ENCODE results near the gene OAS1. TPM values are rescaled to one million over a fixed set of nuclear protein-coding genes. Genes with fewer than 3 reads are reported as not detected.
"Not testable (repeated sequence)": the region's sequence is repeated elsewhere in the genome, so short reads cannot be mapped to it uniquely, and the experiment has no call there.

Gene OAS1
- total RNA-seq, 1 donor from 2014 or later, result 151 TPM

- intact Hi-C loops (cut with micrococcal nuclease), result loop anchor here (1.0 to 10.0 kb wide), 7 partner anchors 8 to 886 kb away; partner anchors contain the start of genes ERP29, OAS3, PTPN11 and SLC8B1
These were observed 6.2 kb upstream of the OAS1 start for GRCh38 chr12:112900298-112901145.

- intact Hi-C loops (cut with micrococcal nuclease), result loop anchor here (10.0 kb wide), 3 partner anchors 434 to 886 kb away; partner anchors contain the start of genes ERP29, PTPN11, SLC8B1 and TMEM116
These were observed 5.5 kb upstream of the OAS1 start for GRCh38 chr12:112901271-112901670.

- intact Hi-C loops (cut with micrococcal nuclease), result loop anchor here (10.0 kb wide), 3 partner anchors 430 to 890 kb away; partner anchors contain the start of genes ERP29, PTPN11, SLC8B1 and TMEM116
These were observed 2.2 kb upstream of the OAS1 start for GRCh38 chr12:112904571-112904970.

DNA sequence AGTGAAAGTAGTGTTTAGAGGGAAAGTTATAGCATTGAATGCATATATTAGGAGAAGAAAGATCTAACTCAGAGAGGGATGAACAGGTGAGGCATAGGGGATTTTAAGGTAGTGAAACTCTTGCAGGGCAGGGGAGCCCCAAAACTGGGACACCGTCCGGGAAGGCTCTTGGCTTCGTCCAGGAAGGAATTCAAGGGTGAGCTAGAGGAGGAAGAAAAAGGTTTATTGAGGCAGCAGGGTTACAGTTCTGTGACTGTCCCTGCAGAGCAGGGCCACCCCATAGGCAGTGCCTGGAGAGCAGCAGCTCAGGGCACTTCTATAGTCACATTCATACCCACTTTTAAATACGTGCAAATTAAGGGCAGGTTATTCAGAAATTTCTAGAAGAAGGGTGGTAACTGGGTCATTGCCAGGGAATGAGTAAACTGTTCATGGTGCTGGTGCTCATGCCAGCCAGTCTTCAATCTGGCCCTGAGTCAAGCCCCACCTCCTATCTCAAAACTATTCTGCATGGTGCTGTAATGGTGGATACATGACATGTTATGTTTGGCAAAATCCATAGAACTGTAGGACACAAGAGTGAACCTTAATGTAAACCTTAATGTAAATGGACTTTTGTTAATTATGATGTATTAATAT is 1.2 kb upstream of the OAS1 start:
- intact Hi-C loops (cut with micrococcal nuclease), result loop anchor here (1.0 to 10.0 kb wide), 7 partner anchors 33 to 891 kb away; partner anchors contain the start of genes DDX54, ERP29, OAS2 and OAS3

DNA sequence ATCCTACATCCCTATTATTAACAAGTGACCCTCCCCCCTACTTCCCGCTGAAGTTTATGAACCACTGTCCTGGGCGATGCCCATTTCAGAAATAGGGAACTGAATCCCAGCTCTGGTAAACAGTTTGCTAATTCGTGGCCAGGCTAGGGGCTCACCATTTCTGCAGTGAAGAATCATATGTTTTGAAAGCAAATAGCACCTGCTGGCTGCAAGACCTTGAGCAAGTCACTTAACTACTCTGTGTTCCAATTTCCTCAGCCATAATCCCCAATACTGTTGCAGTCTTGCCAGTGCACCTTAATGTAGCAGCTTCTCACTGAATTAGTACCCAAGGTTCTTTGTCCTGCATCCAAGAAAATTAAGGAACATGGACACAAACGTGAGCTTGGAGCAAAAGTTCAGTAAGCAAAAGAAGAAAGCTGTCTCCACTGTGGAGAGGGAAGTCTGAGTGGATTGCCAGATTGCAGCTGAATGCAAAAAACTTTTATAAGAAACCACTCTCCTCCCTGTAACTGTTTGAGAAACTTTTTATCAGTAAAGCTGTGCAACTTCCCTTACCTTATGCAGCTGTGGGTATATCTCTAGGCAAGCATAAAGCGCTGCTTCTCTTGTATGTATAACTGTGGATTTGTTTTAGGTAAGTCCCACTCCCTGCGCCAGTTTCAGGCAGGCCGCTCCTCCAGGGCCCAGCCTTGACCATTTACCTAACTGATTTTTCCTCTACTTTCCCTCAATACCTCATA is 824 bp downstream of the OAS1 start:
- intact Hi-C loops (cut with micrococcal nuclease), result loop anchor here (1.0 to 10.0 kb wide), 6 partner anchors 7 to 893 kb away; partner anchors contain the start of genes DDX54, ERP29, PTPN11 and RITA1

- intact Hi-C loops (cut with micrococcal nuclease), result loop anchor here (1.0 to 10.0 kb wide), 4 partner anchors 8 to 894 kb away; partner anchors contain the start of genes ERP29, PTPN11, SLC8B1 and TMEM116
These were observed 1.8 kb downstream of the OAS1 start for GRCh38 chr12:112908548-112908947.

GRCh38 chr12:112909693-112910092 is 2.9 kb downstream of the OAS1 start:
- intact Hi-C loops (cut with micrococcal nuclease), result loop anchor here (10.0 kb wide), 3 partner anchors 425 to 895 kb away; partner anchors contain the start of genes ERP29, PTPN11, SLC8B1 and TMEM116

GRCh38 chr12:112913038-112913688 is 6.4 kb downstream of the OAS1 start:
- intact Hi-C loops (cut with micrococcal nuclease), result no loop called here

GRCh38 chr12:112913888-112914287 is 7.1 kb downstream of the OAS1 start:
- intact Hi-C loops (cut with micrococcal nuclease), result not testable (repeated sequence)

- intact Hi-C loops (cut with micrococcal nuclease), result no loop called here
These were observed 9.5 kb downstream of the OAS1 start for GRCh38 chr12:112916270-112916669.

GRCh38 chr12:112919121-112919520 is 12.4 kb downstream of the OAS1 start:
- intact Hi-C loops (cut with micrococcal nuclease), result no loop called here

DNA sequence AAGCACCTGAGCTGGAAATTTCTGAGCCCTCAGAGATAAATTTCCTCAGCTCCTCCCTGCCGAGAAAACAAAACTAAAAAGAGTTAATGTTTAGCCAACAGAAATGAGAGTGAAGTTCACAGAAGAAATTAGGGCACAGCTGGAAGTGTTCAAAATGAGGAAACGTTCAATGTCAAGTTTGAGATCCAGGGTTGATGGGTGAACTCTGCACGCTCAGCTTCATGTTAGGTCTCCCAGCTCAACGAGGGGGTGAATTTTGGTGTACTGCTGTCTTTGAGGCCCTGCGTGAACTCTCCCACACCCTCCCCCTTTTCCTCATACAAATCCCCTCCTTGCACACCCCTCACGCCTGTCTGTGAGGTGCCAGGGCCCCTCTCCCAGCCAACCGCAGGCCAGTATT is 18.2 kb downstream of the OAS1 start:
- intact Hi-C loops (cut with micrococcal nuclease), result no loop called here

DNA sequence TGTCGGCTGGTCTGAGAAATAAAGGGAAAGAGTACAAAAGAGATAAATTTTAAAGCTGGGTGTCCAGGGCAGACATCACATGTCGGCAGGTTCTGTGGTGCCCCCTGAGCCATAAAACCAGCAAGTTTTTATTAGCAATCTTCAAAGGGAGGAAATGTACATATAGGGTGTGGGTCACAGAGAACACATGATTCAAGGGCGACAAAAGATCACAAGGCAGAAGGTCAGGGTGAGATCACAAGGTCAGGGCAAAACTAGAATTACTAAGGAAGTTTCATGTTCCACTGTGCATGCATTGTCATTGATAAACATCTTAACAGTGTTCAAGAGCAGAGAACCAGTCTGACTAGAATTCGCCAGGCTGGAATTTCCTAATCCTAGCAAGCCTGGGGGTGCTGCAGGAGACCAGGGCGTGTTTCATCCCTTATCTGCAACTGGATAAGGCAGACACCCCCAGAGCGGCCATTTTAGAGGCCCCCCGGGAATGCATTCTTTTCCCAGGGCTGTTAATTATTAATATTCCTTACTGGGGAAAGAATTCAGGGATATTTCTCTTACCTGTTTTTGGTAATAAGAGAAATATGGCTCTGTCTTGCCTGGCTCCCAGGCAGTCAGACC is 19.8 kb downstream of the OAS1 start:
- intact Hi-C loops (cut with micrococcal nuclease), result not testable (repeated sequence)

DNA sequence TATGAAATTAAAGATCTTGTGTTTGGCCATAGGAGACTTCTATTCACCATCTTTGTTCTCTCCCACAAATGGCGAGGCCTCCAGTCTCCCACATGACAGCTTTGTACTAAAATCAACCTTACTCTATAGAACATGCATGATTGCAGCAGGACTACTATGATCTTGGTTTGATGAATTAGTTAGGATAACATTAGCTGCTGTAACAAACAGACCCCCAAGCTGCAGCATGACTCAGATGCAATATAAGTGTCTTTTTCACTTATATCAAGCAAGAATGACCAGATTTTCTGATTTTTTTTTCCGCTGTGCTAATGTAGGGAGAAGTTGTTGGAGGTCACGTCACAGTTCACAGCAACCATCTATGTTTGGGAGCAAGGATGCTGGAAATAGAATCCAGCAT is 20.7 kb downstream of the OAS1 start:
- intact Hi-C loops (cut with micrococcal nuclease), result no loop called here

DNA sequence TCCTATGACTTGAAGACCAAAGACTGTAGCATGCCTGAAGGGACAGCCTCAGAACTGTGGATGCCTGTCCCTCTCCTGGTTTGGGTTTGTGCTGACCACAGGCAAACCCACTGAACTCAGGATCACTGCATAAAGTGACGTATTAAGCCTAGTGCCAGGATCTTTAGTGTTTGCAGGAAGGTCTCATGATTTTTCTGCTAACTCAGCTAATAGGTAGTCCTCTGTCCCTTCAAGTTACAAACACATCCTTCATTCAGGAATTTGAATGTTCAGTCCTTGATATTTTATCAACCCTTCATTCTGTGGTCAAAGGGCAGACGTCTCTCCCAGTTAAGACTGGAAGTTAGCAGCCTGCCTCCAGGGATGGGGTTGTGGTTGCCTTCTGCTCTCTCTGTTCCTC is 21.2 kb downstream of the OAS1 start:
- intact Hi-C loops (cut with micrococcal nuclease), result no loop called here

- intact Hi-C loops (cut with micrococcal nuclease), result no loop called here
These were observed 22.2 kb downstream of the OAS1 start for GRCh38 chr12:112928978-112929377.

DNA sequence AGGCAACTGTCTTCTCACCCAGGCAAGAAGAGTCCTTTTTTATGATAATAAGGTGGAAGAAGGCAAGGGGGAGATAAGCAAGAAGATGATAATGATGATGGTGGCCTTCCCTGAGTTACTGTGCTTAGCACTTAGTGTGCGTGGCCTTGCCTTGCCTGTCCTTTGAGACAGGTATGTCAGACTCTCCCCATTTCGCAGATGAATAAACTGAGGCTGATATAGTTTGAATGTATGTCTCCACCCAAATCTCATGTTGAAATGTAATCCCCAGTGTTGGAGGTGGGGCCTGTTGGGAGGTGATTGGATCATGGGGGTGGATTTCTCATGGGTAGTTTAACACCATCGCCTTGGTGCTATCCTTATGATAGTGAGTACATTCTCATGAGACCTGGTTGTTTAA is 23.0 kb downstream of the OAS1 start:
- intact Hi-C loops (cut with micrococcal nuclease), result no loop called here

GRCh38 chr12:112930350-112930749 is 23.6 kb downstream of the OAS1 start:
- intact Hi-C loops (cut with micrococcal nuclease), result no loop called here

DNA sequence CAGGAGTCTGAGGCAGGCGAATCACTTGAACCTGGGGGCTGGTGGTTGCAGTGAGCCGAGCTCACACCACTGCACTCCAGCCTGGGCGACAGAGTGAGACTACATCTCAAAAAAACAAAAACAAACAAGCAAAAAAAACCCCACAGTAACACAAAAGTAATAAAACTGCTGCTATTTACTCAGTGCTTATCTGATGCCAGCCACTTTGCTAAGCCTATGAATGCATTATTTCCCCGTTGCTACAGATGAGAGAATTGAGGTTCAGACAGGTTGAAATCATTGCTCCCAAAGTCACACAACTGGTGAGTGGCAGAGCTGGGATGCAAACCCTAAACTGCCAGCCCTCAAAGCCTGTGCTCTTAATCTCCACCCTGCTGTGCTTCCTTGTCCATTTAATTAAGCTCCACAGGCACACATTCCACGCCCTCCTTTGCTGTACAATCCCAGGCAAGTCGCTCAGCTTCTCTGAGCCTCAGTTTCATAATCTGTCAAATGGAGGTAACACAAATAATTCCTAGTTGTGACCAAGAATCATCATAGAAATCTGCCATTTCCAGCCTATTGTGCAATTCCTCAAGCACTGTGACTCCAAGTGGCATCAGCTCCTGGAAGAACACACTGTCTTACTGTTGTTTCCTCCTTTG is 25.8 kb downstream of the OAS1 start:
- intact Hi-C loops (cut with micrococcal nuclease), result no loop called here

- intact Hi-C loops (cut with micrococcal nuclease), result no loop called here
These were observed 26.4 kb downstream of the OAS1 start for GRCh38 chr12:112933129-112933505.

All from T-helper 1 cell treated with Interleukin-12 subunit alpha and Interleukin-12 subunit beta and Interleukin-4 antibody, amounts not matched to agents 30 ng/mL and 1 ng/mL, for 36 hours (primary cell).